CD4-positive, alpha-beta T cell treated with Interleukin-21 for 1 hour (primary cell): Measurements from ENCODE around the gene C1orf141.
"Not testable (repeated sequence)": the region's sequence is repeated elsewhere in the genome, so short reads cannot be mapped to it uniquely, and the experiment has no call there.

Source experiments
- DNase-seq: peaks from one replicate; pipeline ENCODE4 v3.0.0-alpha.2; 2020

The C1orf141 gene

GRCh38 chr1:67084765-67085318, 49.9 kb downstream of the C1orf141 start:
- no peak for DNase-seq

- no peak for DNase-seq
Observed at GRCh38 chr1:67078291-67078690, 56.5 kb downstream of the C1orf141 start.

- no peak for DNase-seq
Observed at GRCh38 chr1:67077593-67077992, 57.2 kb downstream of the C1orf141 start.

GRCh38 chr1:67072749-67073148, 62.0 kb downstream of the C1orf141 start:
- no peak for DNase-seq

- DNase-seq = not testable (repeated sequence)
Observed at GRCh38 chr1:67067655-67068054, 67.1 kb downstream of the C1orf141 start.

- no peak for DNase-seq
Observed at GRCh38 chr1:67062412-67062811, 72.4 kb downstream of the C1orf141 start.

GRCh38 chr1:67061266-67061665, 73.5 kb downstream of the C1orf141 start:
- no peak for DNase-seq

- DNase-seq = no peak
Observed at GRCh38 chr1:67060811-67061218, 74.0 kb downstream of the C1orf141 start.

- DNase-seq = no peak
Observed at GRCh38 chr1:67059346-67059745, 75.4 kb downstream of the C1orf141 start.

- no peak for DNase-seq
Observed at GRCh38 chr1:67058761-67059160, 76.0 kb downstream of the C1orf141 start.

GRCh38 chr1:67058242-67058641, 76.5 kb downstream of the C1orf141 start:
- DNase-seq = no peak

GRCh38 chr1:67053785-67054772, 80.7 kb downstream of the C1orf141 start, which contains the start of gene SLC35D1:
TSS of gene SLC35D1 (minus strand) at chr1:67054148. CDS start at chr1:67054013, 135 bp downstream.
- peak; percentile 72 for DNase-seq

GRCh38 chr1:67053535-67053784, 81.3 kb downstream of the C1orf141 start:
- no peak for DNase-seq

GRCh38 chr1:67052741-67053534, 81.8 kb downstream of the C1orf141 start:
- peak; percentile 37 for DNase-seq

GRCh38 chr1:67051196-67051595, 83.6 kb downstream of the C1orf141 start:
- no peak for DNase-seq

GRCh38 chr1:67044631-67045270, 90.0 kb downstream of the C1orf141 start:
- DNase-seq = no peak

GRCh38 chr1:67043366-67043765, 91.4 kb downstream of the C1orf141 start:
- no peak for DNase-seq
